WI38 (cell line): ENCODE results near the gene CD99L2.

Source experiments
- H3K4me3 ChIP-seq: 2 replicates; pipeline ENCODE4 v1.5.1; 2011; ENCODE audit warnings: low read depth, mild to moderate bottlenecking, control low read depth, low read length
- CTCF ChIP-seq: IDR thresholded peaks from 2 replicates; pipeline ENCODE4 v1.5.1; 2012; ENCODE audit warnings: low read depth, mild to moderate bottlenecking, control low read depth, low read length

The CD99L2 gene

GRCh38 chrX:150753357-150753756 lies 145.1 kb downstream of the CD99L2 start:
- no peak for TF ChIP-seq CTCF
- no peak overlapping the region for H3K4me3 ChIP-seq

- H3K4me3 ChIP-seq, result no peak overlapping the region
- no peak for TF ChIP-seq CTCF
These were observed 146.3 kb downstream of the CD99L2 start for GRCh38 chrX:150752124-150752523.

- no peak for TF ChIP-seq CTCF
- H3K4me3 ChIP-seq, result no peak overlapping the region
These were observed 162.0 kb downstream of the CD99L2 start for GRCh38 chrX:150736475-150736874.

GRCh38 chrX:150731795-150732194 lies 166.7 kb downstream of the CD99L2 start:
- H3K4me3 ChIP-seq, result no peak overlapping the region
- no peak for TF ChIP-seq CTCF

GRCh38 chrX:150730719-150731118 lies 167.7 kb downstream of the CD99L2 start:
- no peak overlapping the region for H3K4me3 ChIP-seq
- TF ChIP-seq CTCF, result no peak

GRCh38 chrX:150729956-150730355 lies 168.5 kb downstream of the CD99L2 start:
- no peak for TF ChIP-seq CTCF

GRCh38 chrX:150719621-150720020 lies 178.8 kb downstream of the CD99L2 start:
- no peak for TF ChIP-seq CTCF
- no peak overlapping the region for H3K4me3 ChIP-seq

More at GRCh38 chrX:150729956-150730355, 168.5 kb downstream of the CD99L2 start:
- H3K4me3 ChIP-seq, result no peak overlapping the region
